A673 (cell line): Measurements from ENCODE around the gene LVRN. TPM values are rescaled to one million over a fixed set of nuclear protein-coding genes. Genes with fewer than 3 reads are reported as not detected.

Experiments used
- BruUV-seq: library from RNA; stranded (reverse); fragments of 400-500 nt; replicated peaks from 2 replicates; lab custom pipeline; 2021; lab: Mats Ljungman, UMichigan
- CTCF ChIA-PET: fragments of 300-600 bp; sonication (Branson Sonifier 250); formaldehyde crosslinking; loops from one replicate; lab custom pipeline; 2022; ENCODE audit warnings: antibody characterized with exemption; lab: Charles Lee
- POLR2A ChIA-PET: fragments of 300-600 bp; sonication (Branson Sonifier 250); formaldehyde crosslinking; loops from one replicate; lab custom pipeline; 2022; ENCODE audit warnings: antibody characterized with exemption; ENCODE audit not compliant: low non-redundant PET; lab: Charles Lee
- DNase-seq: peaks from one replicate; pipeline ENCODE4 v3.0.0-alpha.2; 2015; ENCODE audit warnings: low spot score
- H3K27ac ChIP-seq: fragments of 200-600 bp; sonication (generic); 2 replicates; pipeline ENCODE4 v1.5.1; 2016; ENCODE audit warnings: mixed run types, low read depth, mild to moderate bottlenecking, mixed read lengths, antibody characterized with exemption, low read length; ENCODE audit not compliant: poor library complexity, severe bottlenecking
- H3K27me3 ChIP-seq: fragments of 200-600 bp; sonication (generic); replicated peaks from 2 replicates; pipeline ENCODE4 v1.6.1; 2017; ENCODE audit warnings: mixed run types, low read depth, mild to moderate bottlenecking, mixed read lengths, antibody characterized with exemption, low read length; ENCODE audit not compliant: insufficient read depth, poor library complexity
- H3K36me3 ChIP-seq: fragments of 200-600 bp; sonication (generic); 2 replicates; pipeline ENCODE4 v1.6.1; 2016; ENCODE audit warnings: mixed run types, mild to moderate bottlenecking, mixed read lengths, antibody characterized with exemption, low read length; ENCODE audit not compliant: insufficient read depth, poor library complexity, severe bottlenecking
- H3K4me1 ChIP-seq: fragments of 200-600 bp; sonication (generic); 2 replicates; pipeline ENCODE4 v1.6.1; 2017; ENCODE audit warnings: mixed run types, mild to moderate bottlenecking, mixed read lengths, antibody characterized with exemption, low read length; ENCODE audit not compliant: insufficient read depth, poor library complexity, severe bottlenecking
- H3K4me3 ChIP-seq: fragments of 200-600 bp; sonication (generic); 2 replicates; pipeline ENCODE4 v1.5.1; 2016; ENCODE audit warnings: low read depth, mixed run types, mild to moderate bottlenecking, mixed read lengths, low read length; ENCODE audit not compliant: poor library complexity, severe bottlenecking
- H3K9me3 ChIP-seq: fragments of 200-600 bp; sonication (generic); 2 replicates; pipeline ENCODE4 v1.6.1; 2016; ENCODE audit warnings: mixed run types, low read depth, mild to moderate bottlenecking, mixed read lengths, antibody characterized with exemption, low read length; ENCODE audit not compliant: poor library complexity, severe bottlenecking
- EZH2 ChIP-seq: fragments of 200-600 bp; sonication (generic); IDR thresholded peaks from 2 replicates; pipeline ENCODE4 v1.6.1; 2017; ENCODE audit warnings: borderline replicate concordance, low read depth, mild to moderate bottlenecking, mixed read lengths, antibody characterized with exemption, low read length; ENCODE audit not compliant: poor library complexity, severe bottlenecking
- intact Hi-C: fragments of 100-400 bp; cut with micrococcal nuclease; formaldehyde crosslinking; loops from one replicate; pipeline ENCODE4 v1.10.0; 2022; ENCODE audit not compliant: unreplicated experiment
- total RNA-seq: library from RNA; stranded (reverse); gene quantifications from 2 replicates; pipeline ENCODE4 v1.2.3, GENCODE V29; 2021
- TF ChIP-seq, protein P1 (sequence below): fragments of 300-800, 200-600 bp; sonication (generic); conservative IDR thresholded peaks from 2 replicates; pipeline ENCODE4 v1.5.1; 2017; ENCODE audit warnings: low read depth, mild to moderate bottlenecking, antibody characterized with exemption, low read length, moderate library complexity, mixed read lengths

Gene LVRN
- total RNA-seq, 1 experiment from 2014 or later = not detected

DNA sequence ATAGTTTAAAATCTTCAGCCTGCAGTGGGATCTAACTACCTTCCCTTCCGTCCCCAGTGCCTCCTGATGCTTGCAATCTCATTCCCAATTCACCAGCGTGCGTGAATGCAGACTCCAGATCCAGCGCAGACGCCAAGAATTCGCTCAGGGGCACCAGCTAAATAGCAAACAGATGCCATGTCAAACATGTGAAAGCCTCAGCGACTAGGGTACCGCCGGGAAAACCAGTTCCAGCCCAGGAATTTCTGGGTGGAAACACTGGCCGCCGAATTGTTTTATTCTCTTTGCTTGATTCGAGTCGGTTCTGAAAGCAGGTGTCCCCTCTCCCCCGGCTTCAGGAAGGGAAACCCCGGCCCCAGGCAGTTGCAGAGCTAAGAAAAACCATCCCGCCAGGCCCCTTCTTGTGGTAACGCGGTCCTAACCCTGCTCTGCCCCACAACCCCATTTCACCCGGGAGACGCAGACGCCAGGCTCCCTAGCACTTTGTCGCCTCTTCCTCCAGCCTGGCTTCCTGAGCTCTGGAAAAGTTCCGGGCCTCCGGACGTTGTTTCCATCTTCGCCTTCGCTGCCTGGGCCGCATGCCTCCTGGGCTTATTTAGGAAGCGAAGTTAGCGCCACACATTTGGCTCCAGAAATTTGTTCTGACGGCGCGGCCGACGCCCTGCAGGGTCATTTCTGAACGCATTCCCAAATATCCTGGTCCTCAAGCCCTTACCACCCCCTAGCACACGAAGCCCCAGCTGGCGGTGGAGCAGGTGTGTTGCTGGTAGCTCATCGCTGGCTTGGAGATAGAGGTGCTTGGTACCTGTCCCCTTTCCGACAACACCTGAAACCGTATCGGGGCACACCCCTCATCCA is 665 bp upstream of the LVRN start:
- Histone ChIP-seq H3K4me3 (no peak overlapping the region), H3K27me3 (peaks cover 87% of the 10 kb centered on the region), H3K27ac (no peak overlapping the region), H3K36me3 (no peaks in the 10 kb centered on the region), H3K9me3 (no peaks in the 10 kb centered on the region), H3K4me1 (no peaks in the 10 kb centered on the region)
- DNase-seq = no peak
- POLR2A ChIA-PET = no interaction called here
- intact Hi-C loops = no loop called here
- CTCF ChIA-PET = no interaction called here
- BruUV-seq = no TSS peak
- TF ChIP-seq, protein P1, sequence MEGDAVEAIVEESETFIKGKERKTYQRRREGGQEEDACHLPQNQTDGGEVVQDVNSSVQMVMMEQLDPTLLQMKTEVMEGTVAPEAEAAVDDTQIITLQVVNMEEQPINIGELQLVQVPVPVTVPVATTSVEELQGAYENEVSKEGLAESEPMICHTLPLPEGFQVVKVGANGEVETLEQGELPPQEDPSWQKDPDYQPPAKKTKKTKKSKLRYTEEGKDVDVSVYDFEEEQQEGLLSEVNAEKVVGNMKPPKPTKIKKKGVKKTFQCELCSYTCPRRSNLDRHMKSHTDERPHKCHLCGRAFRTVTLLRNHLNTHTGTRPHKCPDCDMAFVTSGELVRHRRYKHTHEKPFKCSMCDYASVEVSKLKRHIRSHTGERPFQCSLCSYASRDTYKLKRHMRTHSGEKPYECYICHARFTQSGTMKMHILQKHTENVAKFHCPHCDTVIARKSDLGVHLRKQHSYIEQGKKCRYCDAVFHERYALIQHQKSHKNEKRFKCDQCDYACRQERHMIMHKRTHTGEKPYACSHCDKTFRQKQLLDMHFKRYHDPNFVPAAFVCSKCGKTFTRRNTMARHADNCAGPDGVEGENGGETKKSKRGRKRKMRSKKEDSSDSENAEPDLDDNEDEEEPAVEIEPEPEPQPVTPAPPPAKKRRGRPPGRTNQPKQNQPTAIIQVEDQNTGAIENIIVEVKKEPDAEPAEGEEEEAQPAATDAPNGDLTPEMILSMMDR = no peak
- TF ChIP-seq EZH2 = peak; percentile 66

DNA sequence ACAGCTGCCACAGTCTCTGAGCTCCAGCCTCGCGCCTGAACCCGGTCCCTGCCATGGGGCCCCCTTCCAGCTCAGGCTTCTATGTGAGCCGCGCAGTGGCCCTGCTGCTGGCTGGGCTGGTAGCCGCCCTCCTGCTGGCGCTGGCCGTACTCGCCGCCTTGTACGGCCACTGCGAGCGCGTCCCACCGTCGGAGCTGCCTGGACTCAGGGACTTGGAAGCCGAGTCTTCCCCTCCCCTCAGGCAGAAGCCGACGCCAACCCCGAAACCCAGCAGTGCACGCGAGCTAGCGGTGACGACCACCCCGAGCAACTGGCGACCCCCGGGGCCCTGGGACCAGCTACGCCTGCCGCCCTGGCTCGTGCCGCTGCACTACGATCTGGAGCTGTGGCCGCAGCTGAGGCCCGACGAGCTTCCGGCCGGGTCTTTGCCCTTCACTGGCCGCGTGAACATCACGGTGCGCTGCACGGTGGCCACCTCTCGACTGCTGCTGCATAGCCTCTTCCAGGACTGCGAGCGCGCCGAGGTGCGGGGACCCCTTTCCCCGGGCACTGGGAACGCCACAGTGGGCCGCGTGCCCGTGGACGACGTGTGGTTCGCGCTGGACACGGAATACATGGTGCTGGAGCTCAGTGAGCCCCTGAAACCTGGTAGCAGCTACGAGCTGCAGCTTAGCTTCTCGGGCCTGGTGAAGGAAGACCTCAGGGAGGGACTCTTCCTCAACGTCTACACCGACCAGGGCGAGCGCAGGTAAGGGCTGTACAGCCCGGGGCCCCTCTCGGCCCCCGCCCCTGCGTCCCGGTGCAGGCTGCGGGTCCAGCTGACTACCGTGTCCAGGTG is 509 bp downstream of the LVRN start:
- TF ChIP-seq, protein P1 = no peak
- peak; percentile 25 for TF ChIP-seq EZH2
- ChIA-PET CTCF (no interaction called here), POLR2A (no interaction called here)
- Histone ChIP-seq H3K36me3 (no peaks in the 10 kb centered on the region), H3K9me3 (no peaks in the 10 kb centered on the region), H3K4me1 (no peaks in the 10 kb centered on the region), H3K27me3 (peaks cover 88% of the 10 kb centered on the region), H3K4me3 (no peak overlapping the region), H3K27ac (no peak overlapping the region)
- intact Hi-C loops = no loop called here
- DNase-seq = no peak
- no TSS peak for BruUV-seq

DNA sequence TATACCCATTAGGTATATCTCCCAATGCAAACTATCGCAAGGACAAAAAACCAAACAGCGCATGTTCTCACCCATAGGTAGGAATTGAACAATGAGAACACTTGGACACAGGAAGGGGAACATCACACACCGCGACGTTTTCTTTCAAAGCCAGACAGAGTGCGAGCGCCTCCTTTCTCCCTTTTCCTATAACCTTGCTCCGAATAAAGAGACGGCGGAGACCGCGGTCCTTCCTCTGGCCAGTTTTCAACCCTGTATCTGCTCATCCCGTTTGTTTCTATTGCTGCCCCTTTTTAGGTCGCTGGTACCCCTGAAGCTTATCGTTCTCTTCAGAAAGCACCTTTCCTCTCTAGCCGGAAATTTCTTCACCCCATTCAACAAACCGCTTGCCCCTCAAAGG is 1.3 kb downstream of the LVRN start:
- H3K27me3 ChIP-seq = peaks cover 85% of the 10 kb centered on the region

More for the DNA sequence above, 1.3 kb downstream of the LVRN start:
- ChIA-PET CTCF (no interaction called here), POLR2A (no interaction called here)
- H3K4me1 ChIP-seq = no peaks in the 10 kb centered on the region
- TF ChIP-seq, protein P1 = no peak
- no peak for TF ChIP-seq EZH2
- DNase-seq = no peak
- H3K27ac ChIP-seq = no peak overlapping the region
- H3K9me3 ChIP-seq = no peaks in the 10 kb centered on the region
- H3K4me3 ChIP-seq = no peak overlapping the region
- intact Hi-C loops = no loop called here
- no peaks in the 10 kb centered on the region for H3K36me3 ChIP-seq
- BruUV-seq = no TSS peak
